NCI-H1417 (cell line): ENCODE measurements around the gene FGD2.
"Not testable (repeated sequence)": the region's sequence is repeated elsewhere in the genome, so short reads cannot be mapped to it uniquely, and the experiment has no call there.

Experiments used
- DNase-seq, 3 experiments: peaks; one replicate each; lab custom pipeline; 2025; lab: John Stamatoyannopoulos, UW

FGD2 gene

GRCh38 chr6:37058984-37059343, 53.5 kb downstream of the FGD2 start:
- DNase-seq = not testable (repeated sequence)

GRCh38 chr6:37059344-37060194, 54.1 kb downstream of the FGD2 start:
- DNase-seq = peak in 2 of 3 experiments; percentile 88 to 94

GRCh38 chr6:37060195-37060559, 54.7 kb downstream of the FGD2 start:
- peak in 1 of 3 experiments; percentile 47 for DNase-seq

GRCh38 chr6:37061157-37061804, 55.8 kb downstream of the FGD2 start:
- DNase-seq = peak in 1 of 3 experiments; percentile 25

- no peak for DNase-seq
Measured at GRCh38 chr6:37062424-37062823, 57.0 kb downstream of the FGD2 start.

GRCh38 chr6:37068356-37069270, 63.2 kb downstream of the FGD2 start:
- peak in 2 of 3 experiments; percentile 42 to 58 for DNase-seq

- DNase-seq = no peak
Measured at GRCh38 chr6:37069639-37070038, 64.2 kb downstream of the FGD2 start.

GRCh38 chr6:37072526-37072925, 67.1 kb downstream of the FGD2 start:
- DNase-seq = no peak

- peak; percentile 13 to 58 (median 56) for DNase-seq
Measured at GRCh38 chr6:37074053-37074827, 68.8 kb downstream of the FGD2 start.

- DNase-seq = no peak
Measured at GRCh38 chr6:37077191-37077904, 71.9 kb downstream of the FGD2 start.

GRCh38 chr6:37077905-37078296, 72.4 kb downstream of the FGD2 start:
- DNase-seq = no peak
